GM18517 (cell line): ENCODE results near the gene ELAVL4.
"Not testable (repeated sequence)": the region's sequence is repeated elsewhere in the genome, so short reads cannot be mapped to it uniquely, and the experiment has no call there.

Source experiments
- ATAC-seq: cut with Tn5 transposase; IDR thresholded peaks from one replicate; pipeline ENCODE4 v1.9.1; 2021; ENCODE audit warnings: mild to moderate bottlenecking, moderate library complexity; ENCODE audit not compliant: unreplicated experiment

The ELAVL4 gene

GRCh38 chr1:50123071-50123470, 14.4 kb downstream of the ELAVL4 start:
- no peak for ATAC-seq

GRCh38 chr1:50126927-50127715, 18.4 kb downstream of the ELAVL4 start:
- ATAC-seq: no peak

DNA sequence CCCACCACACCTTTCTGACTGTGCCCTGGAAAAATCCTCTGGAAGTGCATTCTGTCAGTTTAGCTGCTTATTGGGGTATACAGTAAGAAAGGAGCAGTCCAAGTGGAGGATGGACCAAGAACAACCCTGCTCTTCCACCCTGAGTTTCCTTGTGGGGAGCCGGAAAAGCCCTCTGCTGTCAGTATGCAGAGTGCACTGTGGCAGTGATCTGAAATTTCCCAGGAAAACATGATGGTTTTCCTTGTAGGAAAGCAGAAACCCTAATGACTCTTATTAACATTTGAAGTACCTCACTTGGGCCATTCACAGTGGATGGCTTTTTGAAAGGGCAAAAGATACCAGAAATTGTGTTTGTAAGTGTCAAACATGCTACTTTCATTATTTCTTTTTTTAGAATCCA, 20.5 kb downstream of the ELAVL4 start:
- no peak for ATAC-seq

DNA sequence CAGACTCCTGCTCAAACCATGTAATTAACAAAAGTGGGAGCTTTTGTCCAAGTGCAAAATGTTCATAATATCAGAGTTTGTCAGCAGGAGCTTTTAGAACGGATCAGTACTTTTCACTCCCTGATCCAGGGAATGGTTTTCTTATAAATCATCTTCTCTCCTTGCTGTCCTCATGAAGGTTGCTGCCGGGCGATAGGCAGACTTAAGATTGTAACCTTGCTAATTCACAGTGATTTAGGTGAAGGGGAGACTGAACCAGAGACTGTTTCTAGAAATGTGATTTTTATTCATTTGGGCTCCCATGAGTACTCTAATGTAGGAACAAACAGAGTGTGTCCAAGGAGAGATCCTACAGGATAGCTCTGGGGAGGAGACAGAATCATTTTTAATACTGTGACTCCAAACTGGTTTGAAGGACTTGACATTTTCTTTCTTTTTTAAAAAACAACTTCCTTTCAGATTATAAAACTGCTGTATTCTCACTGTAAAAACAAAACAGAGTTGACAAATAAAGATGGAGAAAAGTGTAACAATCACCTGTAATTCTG, 23.7 kb downstream of the ELAVL4 start:
- no peak for ATAC-seq

GRCh38 chr1:50135716-50136115, 27.0 kb downstream of the ELAVL4 start:
- ATAC-seq: no peak

DNA sequence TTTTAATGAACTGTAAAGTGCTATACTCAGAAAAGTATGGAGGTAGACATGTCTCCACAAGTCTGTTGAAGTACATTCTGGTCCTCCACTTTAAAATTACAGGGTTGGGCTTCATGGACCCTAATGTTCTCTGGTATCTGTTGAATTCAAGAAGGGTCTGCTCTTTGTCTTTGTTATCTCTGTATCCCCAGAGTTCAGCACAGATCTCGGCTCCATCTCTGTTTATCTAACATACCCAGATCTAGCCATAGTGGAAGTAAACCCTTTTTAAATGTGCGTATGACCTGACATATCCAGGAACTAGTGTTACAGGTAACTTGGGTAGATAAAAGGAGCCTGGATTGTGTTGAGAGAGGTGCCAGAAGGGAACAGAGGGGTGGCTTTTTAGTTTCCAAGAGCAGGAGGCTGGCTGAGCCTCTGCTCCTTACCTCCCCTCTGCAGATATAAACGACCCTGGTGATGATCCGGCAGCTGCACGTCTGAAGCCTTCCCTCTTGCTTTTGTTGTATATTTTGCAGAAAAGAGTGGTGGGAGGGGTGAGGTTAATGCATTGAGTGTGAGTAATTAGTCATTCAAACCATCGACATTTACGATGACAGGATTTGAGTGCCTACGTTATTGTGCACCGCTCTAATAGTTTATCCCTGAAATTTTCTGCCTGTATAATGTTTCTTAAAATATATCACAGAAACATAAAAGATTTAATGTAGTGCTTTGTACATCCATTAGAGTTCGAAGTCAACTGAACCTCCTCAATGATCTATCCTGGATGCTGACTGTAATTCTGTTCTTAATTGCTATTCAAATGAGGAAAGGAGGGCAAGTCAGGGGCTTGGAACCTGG, 30.8 kb downstream of the ELAVL4 start:
- no peak for ATAC-seq

- ATAC-seq: no peak
Observed at GRCh38 chr1:50140182-50140447, 31.4 kb downstream of the ELAVL4 start.

- no peak for ATAC-seq
Observed at GRCh38 chr1:50147191-50147850, 38.6 kb downstream of the ELAVL4 start.

- ATAC-seq: no peak
Observed at GRCh38 chr1:50148142-50148923, 39.6 kb downstream of the ELAVL4 start.

GRCh38 chr1:50152236-50152635, 43.5 kb downstream of the ELAVL4 start:
- ATAC-seq: no peak

DNA sequence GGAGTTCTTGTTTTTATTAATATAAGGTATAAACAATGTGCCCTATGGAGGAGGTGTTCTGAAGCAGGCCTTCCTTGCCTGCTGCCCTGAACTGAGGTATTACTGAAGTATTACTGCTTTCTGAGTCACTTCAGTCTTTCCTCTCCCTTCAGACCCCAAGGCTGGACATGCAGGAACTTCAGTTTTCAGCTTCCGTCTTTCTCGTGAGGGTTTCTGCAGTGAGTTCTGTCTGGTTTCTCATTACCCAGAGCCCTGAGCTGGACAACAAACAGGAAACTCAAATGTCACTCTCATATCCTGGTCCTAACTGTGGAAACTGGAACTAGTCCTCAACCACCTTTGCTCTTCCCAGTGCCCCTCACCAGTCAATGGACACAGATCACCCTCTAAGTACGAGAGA, 46.8 kb downstream of the ELAVL4 start:
- no peak for ATAC-seq

- ATAC-seq: no peak
Observed at GRCh38 chr1:50156241-50157010, 47.7 kb downstream of the ELAVL4 start.

- no peak for ATAC-seq
Observed at GRCh38 chr1:50157306-50157941, 48.7 kb downstream of the ELAVL4 start.

GRCh38 chr1:50158421-50158820, 49.7 kb downstream of the ELAVL4 start:
- ATAC-seq: no peak

DNA sequence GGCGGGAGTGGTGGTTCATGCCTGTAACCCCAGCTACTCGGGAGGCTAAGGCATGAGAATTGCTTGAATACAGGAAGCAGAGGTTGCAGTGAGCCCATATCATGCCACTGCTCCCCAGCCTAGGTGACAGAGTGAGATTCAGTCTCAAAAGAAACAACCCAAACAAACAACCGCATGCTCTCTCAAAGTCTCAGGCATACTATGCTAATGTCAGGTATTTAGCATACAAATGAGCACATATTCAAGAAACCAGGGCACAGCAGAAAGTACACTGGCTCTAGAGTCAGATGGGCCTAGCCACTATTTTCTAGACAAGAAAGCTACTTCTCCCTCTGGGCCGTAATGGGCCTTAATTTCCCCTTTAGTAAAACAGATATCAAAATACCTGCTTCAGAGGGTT, 55.0 kb downstream of the ELAVL4 start:
- ATAC-seq: no peak

DNA sequence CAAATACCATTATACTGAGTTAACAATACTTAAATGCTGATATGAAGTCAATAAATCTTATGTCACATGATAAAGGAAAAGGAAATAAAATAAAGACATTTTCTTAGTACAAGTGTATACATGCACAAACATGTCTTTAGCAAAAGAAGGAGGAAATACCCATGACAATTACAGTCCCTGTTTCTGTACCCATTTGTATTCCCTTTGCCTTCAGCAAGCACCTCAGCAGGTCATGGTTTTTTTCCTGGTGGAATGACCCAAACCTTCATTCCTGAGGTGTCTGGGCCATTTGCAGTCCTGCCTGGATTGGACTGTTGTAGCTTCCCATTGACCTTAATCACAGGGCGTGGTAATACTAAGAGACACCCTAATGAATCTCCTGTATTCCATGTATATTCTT, 57.6 kb downstream of the ELAVL4 start:
- not testable (repeated sequence) for ATAC-seq

DNA sequence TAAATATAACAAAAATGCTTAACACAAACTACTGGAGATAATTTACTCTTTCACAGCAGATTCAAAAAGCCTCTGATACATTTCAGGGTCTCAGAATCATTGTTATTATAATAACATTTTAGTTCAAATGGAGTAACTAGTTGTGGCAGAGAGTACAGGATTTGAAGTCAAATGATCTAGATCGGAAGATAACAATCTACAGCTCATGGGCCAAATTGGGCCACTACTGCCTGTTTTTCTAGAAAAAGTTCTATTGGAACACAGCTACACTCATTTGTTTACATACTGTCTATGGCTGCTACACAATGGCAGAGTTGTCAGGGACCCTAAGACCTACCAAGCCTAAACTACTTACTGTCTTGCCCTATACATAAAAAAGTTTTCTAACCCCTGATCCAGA, 63.6 kb downstream of the ELAVL4 start:
- no peak for ATAC-seq

- no peak for ATAC-seq
Observed at GRCh38 chr1:50174101-50174500, 65.4 kb downstream of the ELAVL4 start.
